Caco-2 (cell line): Measurements from ENCODE around the gene PIGR. TPM values are rescaled to one million over a fixed set of nuclear protein-coding genes. Genes with fewer than 3 reads are reported as not detected.

ENCODE experiments used
- BruUV-seq: library from RNA; stranded (reverse); fragments of 400-500 nt; replicated peaks from 2 replicates; lab custom pipeline; 2021; lab: Mats Ljungman, UMichigan
- CTCF ChIA-PET: fragments of 300-600 bp; sonication (Branson Sonifier 250); formaldehyde crosslinking; loops from one replicate; lab custom pipeline; 2022; ENCODE audit warnings: antibody characterized with exemption; lab: Charles Lee
- POLR2A ChIA-PET: fragments of 300-600 bp; sonication (Branson Sonifier 250); formaldehyde crosslinking; loops from one replicate; lab custom pipeline; 2022; ENCODE audit warnings: antibody characterized with exemption; lab: Charles Lee
- DNase-seq, 2 experiments: peaks; one replicate each; pipeline versions ENCODE4 v3.0.0 to v3.0.0-alpha.2; 2020 to 2022
- H3K27me3 ChIP-seq: replicated peaks from 2 replicates; pipeline ENCODE4 v1.6.0; 2011; ENCODE audit warnings: low read length; ENCODE audit not compliant: control insufficient read depth, insufficient read depth
- H3K36me3 ChIP-seq: 2 replicates; pipeline ENCODE4 v1.5.1; 2011; ENCODE audit warnings: low read length; ENCODE audit not compliant: control insufficient read depth, insufficient read depth
- H3K4me1 ChIP-seq: fragments of 250-450 bp; sonication (Bioruptor Pico); 2 replicates; pipeline ENCODE4 v1.5.1; 2020; ENCODE audit warnings: mild to moderate bottlenecking
- H3K4me3 ChIP-seq: 2 replicates; pipeline ENCODE4 v1.5.1; 2011; ENCODE audit warnings: low read depth, mild to moderate bottlenecking, control low read depth, low read length
- H3K9me3 ChIP-seq: fragments of 250-450 bp; sonication (Bioruptor Pico); 2 replicates; pipeline ENCODE4 v1.5.1; 2020; ENCODE audit warnings: mild to moderate bottlenecking, moderate library complexity
- H3K27ac Mint-ChIP-seq: one replicate; pipeline ENCODE4 v1.8.0; 2022; ENCODE audit warnings: mixed read lengths; ENCODE audit not compliant: unreplicated experiment
- H3K27me3 Mint-ChIP-seq: one replicate; pipeline ENCODE4 v1.8.0; 2022; ENCODE audit warnings: mixed read lengths; ENCODE audit not compliant: insufficient read depth, unreplicated experiment
- H3K36me3 Mint-ChIP-seq: one replicate; pipeline ENCODE4 v1.8.0; 2022; ENCODE audit warnings: mild to moderate bottlenecking, mixed read lengths; ENCODE audit not compliant: insufficient read depth, unreplicated experiment
- H3K4me1 Mint-ChIP-seq: one replicate; pipeline ENCODE4 v1.8.0; 2022; ENCODE audit warnings: low read depth, mixed read lengths; ENCODE audit not compliant: unreplicated experiment
- H3K4me3 Mint-ChIP-seq: one replicate; pipeline ENCODE4 v1.8.0; 2022; ENCODE audit warnings: mild to moderate bottlenecking, moderate library complexity, mixed read lengths; ENCODE audit not compliant: unreplicated experiment
- H3K9me3 Mint-ChIP-seq: one replicate; pipeline ENCODE4 v1.8.0; 2022; ENCODE audit warnings: mixed read lengths; ENCODE audit not compliant: unreplicated experiment
- CTCF ChIP-seq, 2 experiments: fragments of 200-600 bp in 1 of 2; IDR thresholded peaks; 1 replicate in 1 of 2; 2 replicates in 1 of 2; pipeline versions ENCODE4 v1.5.1 to v1.8.0; 2011 to 2022; ENCODE audit warnings: antibody characterized with exemption in 1 of 2, control low read depth in 1 of 2, inconsistent platforms in 1 of 2, low read depth in 1 of 2, low read length in 1 of 2, mild to moderate bottlenecking in 1 of 2, moderate library complexity in 1 of 2; ENCODE audit not compliant: insufficient read depth in 1 of 2, severe bottlenecking in 1 of 2, unreplicated experiment in 1 of 2
- intact Hi-C: fragments of 100-400 bp; cut with micrococcal nuclease; formaldehyde crosslinking; loops from one replicate; pipeline ENCODE4 v1.10.0; 2022; ENCODE audit not compliant: unreplicated experiment
- total RNA-seq: library from RNA; stranded (reverse); gene quantifications from 2 replicates; pipeline ENCODE4 v1.2.3, GENCODE V29; 2022

PIGR gene
- total RNA-seq, 1 experiment from 2014 or later, result not detected

- BruUV-seq, result no TSS peak
- Mint-ChIP-seq H3K9me3 (no peaks in the 10 kb centered on the region), H3K27ac (no peak overlapping the region), H3K4me1 (no peaks in the 10 kb centered on the region), H3K36me3 (no peaks in the 10 kb centered on the region), H3K4me3 (no peak overlapping the region), H3K27me3 (no peaks in the 10 kb centered on the region)
- no peak for TF ChIP-seq CTCF (IDR thresholded peaks at IDR 0.05; ENCODE audit: insufficient read depth in 1 of 2, low read depth in 1 of 2, low read length in 1 of 2, severe bottlenecking in 1 of 2, unreplicated experiment in 1 of 2)
- no peaks in the 10 kb centered on the region for H3K4me1 ChIP-seq
- H3K9me3 ChIP-seq, result no peaks in the 10 kb centered on the region
- H3K27me3 ChIP-seq, result no peaks in the 10 kb centered on the region
- ChIA-PET CTCF (no interaction called here), POLR2A (no interaction called here)
- no peak for DNase-seq
- intact Hi-C loops, result no loop called here
- no peaks in the 10 kb centered on the region for H3K36me3 ChIP-seq
- H3K4me3 ChIP-seq, result no peak overlapping the region
Measured at GRCh38 chr1:206986885-206987284, 40.6 kb upstream of the PIGR start.

GRCh38 chr1:206986402-206986801 is 40.1 kb upstream of the PIGR start:
- H3K9me3 Mint-ChIP-seq, result no peaks in the 10 kb centered on the region
- Histone ChIP-seq H3K4me3 (no peak overlapping the region), H3K4me1 (no peaks in the 10 kb centered on the region), H3K9me3 (no peaks in the 10 kb centered on the region), H3K27me3 (no peaks in the 10 kb centered on the region), H3K36me3 (no peaks in the 10 kb centered on the region)
- CTCF ChIA-PET, result no interaction called here
- no peak overlapping the region for H3K27ac Mint-ChIP-seq
- H3K36me3 Mint-ChIP-seq, result no peaks in the 10 kb centered on the region
- no TSS peak for BruUV-seq
- DNase-seq, result no peak
- H3K4me3 Mint-ChIP-seq, result no peak overlapping the region
- no peaks in the 10 kb centered on the region for H3K4me1 Mint-ChIP-seq
- POLR2A ChIA-PET, result no interaction called here
- intact Hi-C loops, result no loop called here
- no peaks in the 10 kb centered on the region for H3K27me3 Mint-ChIP-seq
- TF ChIP-seq CTCF (IDR thresholded peaks at IDR 0.05; ENCODE audit: insufficient read depth in 1 of 2, low read depth in 1 of 2, low read length in 1 of 2, severe bottlenecking in 1 of 2, unreplicated experiment in 1 of 2), result no peak

- Histone ChIP-seq H3K4me3 (no peak overlapping the region), H3K4me1 (0 out of 2 replicates have a peak, but pooled peaks cover 4% of the 10 kb centered on the region), H3K36me3 (no peaks in the 10 kb centered on the region), H3K9me3 (no peaks in the 10 kb centered on the region), H3K27me3 (no peaks in the 10 kb centered on the region)
- ChIA-PET CTCF (no interaction called here), POLR2A (no interaction called here)
- no peak for DNase-seq
- H3K36me3 Mint-ChIP-seq, result no peaks in the 10 kb centered on the region
- no peak for TF ChIP-seq CTCF (IDR thresholded peaks at IDR 0.05; ENCODE audit: insufficient read depth in 1 of 2, low read depth in 1 of 2, low read length in 1 of 2, severe bottlenecking in 1 of 2, unreplicated experiment in 1 of 2)
- no peak overlapping the region for H3K4me3 Mint-ChIP-seq
- no peaks in the 10 kb centered on the region for H3K9me3 Mint-ChIP-seq
- no TSS peak for BruUV-seq
- H3K27me3 Mint-ChIP-seq, result no peaks in the 10 kb centered on the region
- H3K27ac Mint-ChIP-seq, result no peak overlapping the region
- intact Hi-C loops, result no loop called here
- no peaks in the 10 kb centered on the region for H3K4me1 Mint-ChIP-seq
Measured at GRCh38 chr1:206985162-206985749, 39.0 kb upstream of the PIGR start.
